OCI-LY7 (cell line): Measurements from ENCODE around the gene MCRIP1.

Experiments used
- CTCF ChIP-seq: fragments of 200-600 bp; sonication (generic); conservative IDR thresholded peaks from 2 replicates; pipeline ENCODE4 v1.5.1; 2014; ENCODE audit warnings: mild to moderate bottlenecking, antibody characterized with exemption, low read length, moderate library complexity, mixed read lengths
- EZH2phosphoT487 ChIP-seq: fragments of 200-600 bp; sonication (generic); IDR thresholded peaks from 2 replicates; pipeline ENCODE4 v1.6.1; 2018; ENCODE audit warnings: low read depth, borderline replicate concordance, mild to moderate bottlenecking, mixed run types, antibody characterized with exemption, low read length, moderate library complexity, mixed read lengths

- TF ChIP-seq CTCF: no peak
- no peak for TF ChIP-seq EZH2phosphoT487
Measured at GRCh38 chr17:81810476-81810875, 22.6 kb downstream of the MCRIP1 start.
